ENCODE data around the gene GPR135. TPM values are rescaled to one million over a fixed set of nuclear protein-coding genes. Genes with fewer than 3 reads are reported as not detected.
A peak's percentile ranks its signal among the peaks of the same experiment; 100 is the strongest.

Gene GPR135
- polyA plus RNA-seq, 1 donor (not counting 4 experiments of a cell fraction or from before 2014, with no cell fraction given), result 0.90 TPM

- no peaks in the 10 kb centered on the region for H3K27me3 ChIP-seq (ENCODE audit: control insufficient read depth, extremely low read depth, insufficient read depth, low read length)
- no peak for TF ChIP-seq CTCF (optimal IDR thresholded peaks at IDR 0.05 in 1 of 3, IDR thresholded peaks at IDR 0.05 in 1 of 3, conservative IDR thresholded peaks at IDR 0.05 in 1 of 3; ENCODE audit: extremely low read depth in 1 of 3, insufficient read depth in 2 of 3, low read length in 3 of 3)
- H3K9me1 ChIP-seq (ENCODE audit: control insufficient read depth, extremely low read depth, insufficient read depth, low read length), result peaks cover 2% of the 10 kb centered on the region
- H3K4me3 ChIP-seq (ENCODE audit: control insufficient read depth in 2 of 3, extremely low read depth in 1 of 3, insufficient read depth in 2 of 3, low read depth in 1 of 3, low read length in 3 of 3), result peak overlapping the region in 1 of 3 experiments; percentile 92
- no peak overlapping the region for H2AFZ ChIP-seq (ENCODE audit: control insufficient read depth, low read length)
- H3K36me3 ChIP-seq (ENCODE audit: control insufficient read depth in 2 of 2, extremely low read depth in 1 of 2, insufficient read depth in 2 of 2, low read length in 2 of 2), result peaks cover 0 to 12% of the 10 kb centered on the region in 2 experiments
- H3K79me2 ChIP-seq (ENCODE audit: control insufficient read depth, insufficient read depth, low read length), result peaks cover 49% of the 10 kb centered on the region
- H3K4me1 ChIP-seq (ENCODE audit: control insufficient read depth, extremely low read depth, insufficient read depth, low read length), result peaks cover 19% of the 10 kb centered on the region
- H3K9me3 ChIP-seq (ENCODE audit: control insufficient read depth, low read depth, low read length), result no peaks in the 10 kb centered on the region
- H4K20me1 ChIP-seq (ENCODE audit: control insufficient read depth, extremely low read depth, insufficient read depth, low read length), result no peaks in the 10 kb centered on the region
- DNase-seq (ENCODE audit: low read depth, low spot score) (no peak), FAIRE-seq (no peak)
- no peak overlapping the region for H3K27ac ChIP-seq (ENCODE audit: control insufficient read depth, insufficient read depth, low read length)
- dilution Hi-C loops (cut with MboI; ENCODE audit: extremely low pct_ligation_motif_present, low sequenced_read_pairs), result no loop called here
- peak overlapping the region; percentile 94 for H3K4me2 ChIP-seq (ENCODE audit: control insufficient read depth, extremely low read depth, insufficient read depth, low read depth, low read length)
- no peak overlapping the region for H3K9ac ChIP-seq (ENCODE audit: control insufficient read depth, extremely low read depth, insufficient read depth, low read length)
Observed at GRCh38 chr14:59481407-59481806, 16.2 kb upstream of the GPR135 start.

DNA sequence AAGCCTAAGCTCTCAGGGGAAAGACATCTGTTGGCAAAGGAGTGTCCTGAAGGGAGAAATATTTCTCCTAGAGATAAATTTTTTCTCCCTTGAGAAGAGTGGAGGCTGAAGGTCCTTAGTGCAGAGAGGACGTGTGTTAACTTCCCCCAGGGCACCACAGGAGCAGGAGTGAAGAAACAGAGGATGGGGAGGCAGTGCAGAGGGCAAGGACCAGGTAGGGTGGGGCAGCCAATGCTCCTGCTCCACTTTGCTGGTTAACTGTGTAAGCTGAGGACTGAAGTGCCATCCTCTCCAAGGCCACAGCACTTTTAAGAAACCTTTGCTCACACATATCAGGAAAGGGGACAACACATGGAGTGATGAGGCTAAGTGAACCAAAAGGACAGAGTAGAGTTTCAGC, 15.0 kb upstream of the GPR135 start:
- Histone ChIP-seq H4K20me1 (ENCODE audit: control insufficient read depth, extremely low read depth, insufficient read depth, low read length) (no peaks in the 10 kb centered on the region), H3K4me3 (ENCODE audit: control insufficient read depth in 2 of 3, extremely low read depth in 1 of 3, insufficient read depth in 2 of 3, low read depth in 1 of 3, low read length in 3 of 3) (no peak overlapping the region), H3K9me1 (ENCODE audit: control insufficient read depth, extremely low read depth, insufficient read depth, low read length) (peaks cover 2% of the 10 kb centered on the region), H3K9ac (ENCODE audit: control insufficient read depth, extremely low read depth, insufficient read depth, low read length) (no peak overlapping the region), H3K4me1 (ENCODE audit: control insufficient read depth, extremely low read depth, insufficient read depth, low read length) (peaks cover 19% of the 10 kb centered on the region), H3K79me2 (ENCODE audit: control insufficient read depth, insufficient read depth, low read length) (peaks cover 38% of the 10 kb centered on the region), H3K4me2 (ENCODE audit: control insufficient read depth, extremely low read depth, insufficient read depth, low read depth, low read length) (no peak overlapping the region), H3K27ac (ENCODE audit: control insufficient read depth, insufficient read depth, low read length) (no peak overlapping the region), H3K27me3 (ENCODE audit: control insufficient read depth, extremely low read depth, insufficient read depth, low read length) (no peaks in the 10 kb centered on the region), H3K9me3 (ENCODE audit: control insufficient read depth, low read depth, low read length) (no peaks in the 10 kb centered on the region), H2AFZ (ENCODE audit: control insufficient read depth, low read length) (no peak overlapping the region), H3K36me3 (ENCODE audit: control insufficient read depth in 2 of 2, extremely low read depth in 1 of 2, insufficient read depth in 2 of 2, low read length in 2 of 2) (peaks cover 7 to 17% of the 10 kb centered on the region in 2 experiments)
- dilution Hi-C loops (cut with MboI; ENCODE audit: extremely low pct_ligation_motif_present, low sequenced_read_pairs), result no loop called here
- TF ChIP-seq EZH2 (IDR thresholded peaks at IDR 0.05; ENCODE audit: low read length) (no peak), CTCF (optimal IDR thresholded peaks at IDR 0.05 in 1 of 3, IDR thresholded peaks at IDR 0.05 in 1 of 3, conservative IDR thresholded peaks at IDR 0.05 in 1 of 3; ENCODE audit: extremely low read depth in 1 of 3, insufficient read depth in 2 of 3, low read length in 3 of 3) (no peak)
- DNase-seq (ENCODE audit: low read depth, low spot score), result no peak
- FAIRE-seq, result no peak
